Retinal pigment epithelial cell (primary cell): ENCODE measurements around the gene SPRN.
"Not testable (repeated sequence)": the region's sequence is repeated elsewhere in the genome, so short reads cannot be mapped to it uniquely, and the experiment has no call there.

Experiments used
- DNase-seq: peaks from one replicate; pipeline ENCODE4 v3.0.0-alpha.2; 2010; ENCODE audit warnings: low read depth
- H3K4me3 ChIP-seq: 2 replicates; pipeline ENCODE4 v1.5.1; 2011; ENCODE audit warnings: mild to moderate bottlenecking, low read length, control low read depth, moderate library complexity
- CTCF ChIP-seq: conservative IDR thresholded peaks from 2 replicates; pipeline ENCODE4 v1.5.1; 2011; ENCODE audit warnings: low read depth, low read length, control low read depth, inconsistent platforms

The SPRN gene

GRCh38 chr10:133377025-133377817 lies 47.2 kb downstream of the SPRN start:
- TF ChIP-seq CTCF = no peak
- no peak for DNase-seq
- H3K4me3 ChIP-seq = no peak overlapping the region

- not testable (repeated sequence) for H3K4me3 ChIP-seq, DNase-seq
These were observed 48.2 kb downstream of the SPRN start for GRCh38 chr10:133376183-133376582.

- no peak overlapping the region for H3K4me3 ChIP-seq
- no peak for TF ChIP-seq CTCF
- DNase-seq = no peak
These were observed 48.9 kb downstream of the SPRN start for GRCh38 chr10:133375357-133376115.

- peak; percentile 57 for DNase-seq
- H3K4me3 ChIP-seq = peak within 1 kb of the TSS; percentile 76
- no peak for TF ChIP-seq CTCF
These were observed 51.0 kb downstream of the SPRN start, which contains the start of gene ECHS1 for GRCh38 chr10:133373174-133374090. Gene ECHS1 (minus strand): TSS chr10:133373354. CDS start chr10:133373333, 21 bp downstream.

- TF ChIP-seq CTCF = no peak
- H3K4me3 ChIP-seq = peak overlapping the region; percentile 76
- no peak for DNase-seq
These were observed 51.9 kb downstream of the SPRN start for GRCh38 chr10:133372507-133372906.
